Skin epidermis (tissue), 12 donors: ENCODE measurements around the gene HCN3.
A peak's percentile ranks its signal among the peaks of the same experiment; 100 is the strongest.
"Not testable (repeated sequence)": the region's sequence is repeated elsewhere in the genome, so short reads cannot be mapped to it uniquely, and the experiment has no call there.

Experiments used
- H3K27ac ChIP-seq, 21 experiments: fragments of 200-600 bp; sonication (generic) in 11 of 21; one replicate each; pipeline ENCODE4 v1.5.0; 2020; ENCODE audit warnings: mild to moderate bottlenecking in 3 of 21, inconsistent platforms in 2 of 21, moderate library complexity in 2 of 21
- H3K4me3 ChIP-seq, 7 experiments: fragments of 200-600 bp; sonication (generic) in 2 of 7; one replicate each; pipeline ENCODE4 v1.5.0; 2020; ENCODE audit warnings: inconsistent platforms in 2 of 7, mild to moderate bottlenecking in 2 of 7, moderate library complexity in 1 of 7

The HCN3 gene

DNA sequence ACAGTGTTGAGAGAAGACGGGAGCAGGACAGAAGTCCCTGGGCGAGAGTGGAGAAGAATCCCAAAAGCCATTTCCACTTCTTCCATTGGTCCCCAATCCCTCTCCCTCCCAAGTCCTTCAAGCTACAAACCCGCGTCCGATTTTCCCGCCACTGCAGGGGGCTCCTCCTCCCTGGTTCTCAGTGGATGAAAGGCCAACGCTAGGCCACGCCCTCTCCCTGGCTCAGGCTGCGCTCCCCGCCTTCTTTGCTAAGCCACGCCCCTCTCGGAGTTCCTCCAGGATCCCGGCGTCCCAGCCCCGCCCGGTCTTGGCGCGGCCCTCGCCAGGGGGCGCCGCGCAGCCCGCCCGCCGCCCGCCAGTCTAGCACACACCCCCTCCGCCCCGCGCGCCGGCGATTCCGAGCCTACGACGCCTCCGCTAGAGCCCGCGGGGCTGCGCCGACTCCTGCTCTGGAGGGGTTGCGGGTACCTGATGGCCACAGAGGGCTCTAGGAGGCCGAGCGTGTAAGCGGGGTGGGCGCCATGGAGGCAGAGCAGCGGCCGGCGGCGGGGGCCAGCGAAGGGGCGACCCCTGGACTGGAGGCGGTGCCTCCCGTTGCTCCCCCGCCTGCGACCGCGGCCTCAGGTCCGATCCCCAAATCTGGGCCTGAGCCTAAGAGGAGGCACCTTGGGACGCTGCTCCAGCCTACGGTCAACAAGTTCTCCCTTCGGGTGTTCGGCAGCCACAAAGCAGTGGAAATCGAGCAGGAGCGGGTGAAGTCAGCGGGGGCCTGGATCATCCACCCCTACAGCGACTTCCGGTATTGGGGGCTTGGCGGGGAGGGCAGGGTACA, at the start of gene HCN3:
Gene HCN3, plus strand, starts transcription at position 394 of the 832 bp plus-strand sequence. Its CDS starts 128 bp downstream, at position 522.
- Histone ChIP-seq H3K27ac (peak within 1 kb of the TSS in 18 of 21 experiments; percentile 5 to 83 (median 66)), H3K4me3 (peak within 1 kb of the TSS; percentile 52 to 82 (median 71))

GRCh38 chr1:155228096-155228427, 49.2 kb upstream of the HCN3 start:
- Histone ChIP-seq H3K27ac (peak overlapping the region in 20 of 21 experiments; percentile 61 to 92 (median 86)), H3K4me3 (peak overlapping the region; percentile 42 to 64 (median 59))

- not testable (repeated sequence) for H3K4me3 ChIP-seq, H3K27ac ChIP-seq
Observed at GRCh38 chr1:155231302-155231701, 46.0 kb upstream of the HCN3 start.

DNA sequence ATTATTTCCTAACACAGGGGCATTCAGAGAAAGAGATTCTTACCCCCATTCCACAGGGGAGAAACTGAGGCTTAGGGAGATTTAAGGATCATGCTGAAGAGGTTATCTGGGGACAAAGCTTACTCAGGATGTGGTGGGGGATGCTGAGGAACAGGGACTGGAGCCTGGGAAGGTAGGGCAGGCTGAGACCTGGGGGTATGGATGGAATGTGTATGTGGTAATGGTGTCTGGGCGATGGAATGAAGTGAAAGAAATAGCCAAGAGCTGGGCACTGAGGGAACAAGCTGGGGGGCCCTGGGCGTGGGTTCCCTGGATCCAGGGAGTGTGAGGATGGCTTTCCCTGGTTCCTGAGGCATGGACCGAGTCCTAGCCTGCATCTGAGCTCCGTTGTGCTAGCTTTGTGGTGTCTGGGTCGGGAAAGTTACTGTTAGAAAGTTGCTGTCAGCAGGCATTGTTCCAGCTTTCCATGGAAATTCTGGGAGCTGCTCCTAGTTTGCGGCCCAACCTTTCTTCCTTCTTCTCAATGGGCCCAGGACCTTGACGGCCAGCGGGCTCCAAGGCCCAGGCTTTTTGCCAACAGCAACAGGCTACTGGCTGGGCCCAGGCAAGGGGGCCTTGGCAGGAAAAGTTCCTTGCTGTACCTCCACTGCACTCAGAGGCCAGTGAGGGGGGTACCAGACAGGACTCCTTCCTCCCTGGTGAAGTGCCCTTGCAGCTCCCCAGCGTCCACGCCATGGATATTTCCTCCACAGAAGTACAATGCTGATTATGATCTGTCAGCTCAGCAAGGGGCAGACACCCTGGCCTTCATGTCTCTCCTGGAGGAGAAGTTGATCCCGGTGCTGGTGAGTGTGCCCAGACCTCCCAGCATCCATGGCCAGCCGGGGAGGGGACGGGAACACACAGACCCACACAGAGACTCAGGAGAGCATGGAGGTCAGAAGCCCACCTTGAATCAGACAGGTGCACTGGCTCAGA, 45.0 kb upstream of the HCN3 start:
- not testable (repeated sequence) for H3K4me3 ChIP-seq
- H3K27ac ChIP-seq: peak overlapping the region in 7 of 21 experiments; percentile 10 to 69 (median 39)

DNA sequence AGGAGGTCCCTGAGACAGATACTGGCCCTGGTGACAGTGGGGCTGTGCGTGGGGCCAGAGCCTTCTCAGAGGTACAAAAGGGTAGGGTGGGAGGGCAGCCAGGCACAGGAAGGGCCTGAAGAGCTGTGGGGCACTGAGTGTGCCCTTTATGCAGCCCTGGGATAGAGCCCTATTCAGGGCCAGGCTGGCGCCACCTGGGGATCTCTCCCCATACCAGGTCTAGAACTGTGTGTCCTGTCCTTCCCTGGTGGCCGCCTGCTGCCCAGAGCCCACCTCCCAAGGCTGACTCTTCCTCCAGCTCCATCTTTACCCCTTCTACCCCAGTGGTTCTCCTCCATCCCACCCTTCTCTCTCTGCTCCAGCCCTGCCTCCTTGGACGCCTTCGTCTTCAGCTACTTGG, 43.8 kb upstream of the HCN3 start:
- not testable (repeated sequence) for H3K27ac ChIP-seq, H3K4me3 ChIP-seq

DNA sequence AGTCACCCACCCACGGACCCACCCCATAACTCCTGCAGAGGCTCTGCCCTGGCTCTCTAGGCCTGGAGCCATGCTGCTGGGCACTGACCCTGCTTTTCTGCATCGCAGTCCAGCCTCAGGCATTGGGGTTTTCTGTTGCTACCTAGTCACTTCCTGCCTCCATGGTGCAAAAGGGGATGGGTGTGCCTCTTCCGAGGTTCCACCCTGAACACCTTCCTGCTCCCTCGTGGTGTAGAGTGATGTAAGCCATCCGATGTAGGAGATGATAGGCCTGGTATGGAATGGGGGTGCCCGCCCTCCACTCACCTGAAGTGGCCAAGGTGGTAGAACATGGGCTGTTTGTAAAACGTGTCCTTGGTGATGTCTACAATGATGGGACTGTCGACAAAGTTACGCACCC, 41.9 kb upstream of the HCN3 start:
- H3K4me3 ChIP-seq, H3K27ac ChIP-seq: not testable (repeated sequence)

GRCh38 chr1:155236451-155236850, 40.8 kb upstream of the HCN3 start:
- no peak overlapping the region for H3K4me3 ChIP-seq
- H3K27ac ChIP-seq: no peak overlapping the region

GRCh38 chr1:155241069-155241679, 36.1 kb upstream of the HCN3 start:
- Histone ChIP-seq H3K27ac (peak overlapping the region in 13 of 21 experiments; percentile 0 to 72 (median 57)), H3K4me3 (peak overlapping the region; percentile 11 to 39 (median 30))

- Histone ChIP-seq H3K27ac (peak overlapping the region in 10 of 21 experiments; percentile 0 to 72 (median 58)), H3K4me3 (no peak overlapping the region)
Observed at GRCh38 chr1:155241841-155242264, 35.4 kb upstream of the HCN3 start.

DNA sequence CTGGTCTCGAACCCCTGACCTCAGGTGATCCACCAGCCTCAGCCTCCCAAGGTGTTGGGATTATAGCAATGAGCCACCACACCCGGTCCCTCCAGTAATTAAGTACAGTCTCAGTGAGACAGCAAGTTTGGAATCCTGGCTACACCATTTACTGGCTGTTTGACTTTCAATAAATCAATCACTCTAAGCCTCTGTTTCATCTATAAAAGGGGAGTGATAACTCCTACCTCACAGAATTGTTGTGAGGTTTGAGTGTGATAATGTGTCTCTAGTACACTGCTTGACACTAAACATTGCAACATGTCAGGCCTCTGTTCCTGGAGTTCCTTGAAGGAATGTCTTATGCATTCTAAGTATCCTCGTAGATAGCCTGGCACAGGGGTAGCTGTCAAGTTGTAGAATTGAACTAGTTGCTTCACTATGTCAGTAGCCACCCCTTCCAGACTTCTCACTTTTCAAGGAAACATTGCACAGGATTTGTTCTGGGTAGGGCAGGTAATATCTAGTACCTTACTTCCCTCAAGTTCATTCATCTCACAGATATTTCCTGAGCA, 34.4 kb upstream of the HCN3 start:
- peak overlapping the region in 14 of 21 experiments; percentile 63 to 94 (median 83) for H3K27ac ChIP-seq

GRCh38 chr1:155244368-155245162, 32.7 kb upstream of the HCN3 start:
- Histone ChIP-seq H3K4me3 (peak overlapping the region; percentile 36 to 59 (median 54)), H3K27ac (peak overlapping the region; percentile 55 to 94 (median 84))

More for the DNA sequence above, 34.4 kb upstream of the HCN3 start:
- H3K4me3 ChIP-seq: peak overlapping the region in 1 of 7 experiments; percentile 56

DNA sequence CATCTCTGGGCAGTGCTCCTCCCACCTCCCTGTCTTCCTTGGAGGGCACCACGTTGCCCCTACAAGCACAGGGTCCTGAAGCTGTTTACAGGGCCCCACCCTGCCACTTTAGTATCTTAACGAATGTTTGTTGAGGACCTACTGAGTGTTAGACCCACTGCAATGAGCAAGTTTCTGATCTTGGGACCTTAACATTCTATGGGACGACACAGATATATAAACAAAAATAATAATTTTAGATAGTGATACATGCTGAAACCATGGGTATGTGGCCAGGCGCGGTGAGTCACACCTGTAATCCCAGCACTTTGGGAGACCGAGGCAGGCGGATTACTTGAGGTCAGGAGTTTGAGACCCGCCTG, 32.1 kb upstream of the HCN3 start:
- H3K4me3 ChIP-seq: peak overlapping the region; percentile 36 to 59 (median 54)
- H3K27ac ChIP-seq: peak overlapping the region in 20 of 21 experiments; percentile 17 to 94 (median 84)

DNA sequence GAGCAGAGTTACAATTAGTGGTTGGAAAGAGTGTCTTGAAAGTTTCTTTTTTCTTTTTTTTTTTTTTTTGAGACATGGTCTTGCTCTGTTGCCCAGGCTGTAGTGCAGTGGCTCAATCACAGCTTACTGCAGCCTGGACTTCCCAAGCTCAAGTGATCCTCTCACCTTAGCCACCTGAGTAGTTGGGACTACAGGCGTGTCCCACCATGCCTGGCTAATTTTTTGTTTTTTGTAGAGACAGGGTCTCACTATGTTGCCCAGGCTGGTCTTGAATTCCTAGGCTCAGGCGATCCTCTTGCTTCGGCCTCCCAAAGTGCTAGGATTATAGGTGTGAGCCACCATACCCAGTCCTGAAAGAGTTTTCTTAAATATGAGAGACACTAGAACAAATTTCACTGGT, 30.5 kb upstream of the HCN3 start:
- H3K4me3 ChIP-seq, H3K27ac ChIP-seq: not testable (repeated sequence)

- H3K27ac ChIP-seq: no peak overlapping the region
- H3K4me3 ChIP-seq: no peak overlapping the region
Observed at GRCh38 chr1:155247667-155248553, 29.4 kb upstream of the HCN3 start.

GRCh38 chr1:155250246-155250632, 27.0 kb upstream of the HCN3 start:
- H3K4me3 ChIP-seq: peak overlapping the region; percentile 2 to 41 (median 27)
- peak overlapping the region in 18 of 21 experiments; percentile 1 to 81 (median 72) for H3K27ac ChIP-seq

DNA sequence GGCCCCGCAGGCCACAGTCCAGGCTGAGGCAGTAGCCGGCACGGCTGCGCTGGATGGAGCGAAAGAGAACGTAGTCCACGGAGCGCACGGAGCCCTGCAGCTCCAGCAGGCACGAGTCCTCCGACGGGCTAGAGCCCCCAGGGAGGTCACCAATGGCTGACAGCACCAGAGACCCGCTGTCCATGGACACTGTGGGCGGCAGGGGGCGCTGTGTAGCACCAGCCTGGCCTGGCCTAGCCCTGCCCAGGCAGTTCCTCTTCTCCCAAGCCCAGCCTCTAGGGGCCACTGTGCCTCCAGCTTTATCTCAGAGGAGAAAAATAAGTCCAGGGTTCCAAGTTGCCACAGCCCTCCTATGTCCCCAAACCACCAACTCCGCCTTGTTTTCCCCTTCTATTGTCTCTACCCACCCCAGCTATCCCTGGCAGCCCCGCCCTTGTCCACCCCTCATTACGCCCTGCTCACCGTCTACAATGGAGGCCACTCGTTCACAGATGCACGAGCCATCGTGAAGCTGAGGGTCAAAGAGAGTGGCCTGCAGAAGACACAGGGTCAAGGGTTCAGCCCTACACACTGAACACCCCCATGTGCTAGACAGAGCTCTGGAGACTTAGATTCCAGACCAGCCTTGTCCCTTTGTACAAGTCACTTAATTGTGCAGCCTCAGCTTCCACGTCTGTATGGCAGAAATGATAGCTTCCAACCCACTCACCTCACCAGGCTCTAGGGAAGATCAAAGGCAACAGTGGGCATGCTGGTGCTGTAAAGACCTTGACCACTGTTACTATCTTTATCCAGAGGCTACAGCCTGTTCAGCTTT, 26.4 kb upstream of the HCN3 start:
- Histone ChIP-seq H3K4me3 (peak overlapping the region; percentile 2 to 41 (median 27)), H3K27ac (peak overlapping the region in 18 of 21 experiments; percentile 1 to 81 (median 72))

DNA sequence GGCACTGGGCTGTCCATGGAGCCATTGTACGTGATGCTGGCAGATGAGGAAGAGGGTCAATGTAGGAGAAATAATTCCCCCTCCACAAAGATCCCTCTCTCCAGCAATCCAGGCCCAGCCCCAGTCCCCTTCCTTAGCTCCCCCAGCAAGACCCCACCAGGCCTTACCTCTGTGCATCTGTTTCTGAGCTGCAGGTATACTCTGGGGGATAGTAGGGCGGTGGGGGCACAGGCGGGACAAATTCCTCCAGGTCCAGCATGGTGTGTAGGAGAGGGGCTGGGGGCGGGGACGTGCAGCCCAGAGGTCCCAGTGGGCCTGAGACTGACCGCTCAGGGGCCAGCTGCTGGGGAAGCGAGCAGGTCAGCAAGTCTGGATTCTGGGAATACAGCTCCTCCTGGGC, 25.7 kb upstream of the HCN3 start:
- Histone ChIP-seq H3K27ac (peak overlapping the region in 2 of 21 experiments; percentile 21 to 72), H3K4me3 (no peak overlapping the region)
